Stomach (tissue), 9 donors: ENCODE results near the gene GPD2. TPM values are rescaled to one million over a fixed set of nuclear protein-coding genes. Genes with fewer than 3 reads are reported as not detected.

ENCODE experiments used
- DNase-seq, 2 donors: peaks; one replicate each; pipeline versions ENCODE4 v3.0.0 to v3.0.0-alpha.2; 2013 to 2019
- H3K27ac ChIP-seq, 5 donors: fragments of 200-600 bp in 4 of 5; sonication (generic) in 4 of 5; one replicate each; pipeline ENCODE4 v1.5.1; 2013 to 2019; ENCODE audit warnings: mild to moderate bottlenecking in 1 of 5, moderate library complexity in 1 of 5
- H3K27me3 ChIP-seq, 3 donors: fragments of 200-600 bp; sonication (generic); one replicate each; pipeline ENCODE4 v1.5.1; 2017 to 2019; ENCODE audit warnings: mixed run types in 1 of 3
- H3K36me3 ChIP-seq, 4 donors: fragments of 200-600 bp; sonication (generic); 1 replicate in 3 of 4; 2 replicates in 1 of 4; pipeline ENCODE4 v1.5.1; 2016 to 2019
- H3K4me1 ChIP-seq, 4 donors: fragments of 200-600 bp; sonication (generic); one replicate each; pipeline ENCODE4 v1.5.1; 2016 to 2019
- H3K4me3 ChIP-seq, 4 donors: fragments of 200-600 bp; sonication (generic) in 3 of 4; one replicate each; pipeline ENCODE4 v1.5.1; 2016 to 2019; ENCODE audit warnings: mild to moderate bottlenecking in 1 of 4
- H3K9me3 ChIP-seq, 4 donors: fragments of 200-600 bp; sonication (generic); one replicate each; pipeline ENCODE4 v1.5.1; 2016 to 2019
- CTCF ChIP-seq, 7 experiments: fragments of 450-650 bp in 4 of 7; fragments of 200-600 bp in 3 of 7; sonication (generic) in 3 of 7; IDR thresholded peaks; one replicate each; pipeline ENCODE4 v1.5.1; 2016 to 2019; ENCODE audit warnings: antibody characterized with exemption in 7 of 7, control low read depth in 2 of 7, mild to moderate bottlenecking in 1 of 7
- EP300 ChIP-seq: sonication (generic); formaldehyde crosslinking; IDR thresholded peaks from one replicate; pipeline ENCODE4 v1.6.1; 2017; ENCODE audit warnings: antibody characterized with exemption
- POLR2A ChIP-seq, 4 donors: fragments of 450-650 bp; IDR thresholded peaks; one replicate each; pipeline ENCODE4 v1.6.1; 2016; ENCODE audit warnings: antibody characterized with exemption in 4 of 4, control low read depth in 2 of 4, mild to moderate bottlenecking in 1 of 4, moderate library complexity in 1 of 4
- POLR2AphosphoS5 ChIP-seq, 3 donors: sonication (generic); formaldehyde crosslinking; IDR thresholded peaks; one replicate each; pipeline ENCODE4 v1.6.1; 2016; ENCODE audit warnings: antibody characterized with exemption in 3 of 3
- WGBS, 5 donors: extraction: QIAGEN DNeasy Blood & Tissue Kit in 3 of 5; methylation state at CpG; one replicate each; pipeline versions ENCODE4 v1.1.5 to v1.1.7; 2013 to 2018; 5-methylcytosine and 5-hydroxymethylcytosine counted together
- intact Hi-C: fragments of 100-400 bp; cut with DNase I; formaldehyde crosslinking; loops from one replicate; pipeline ENCODE4 v1.15.1; 2023; ENCODE audit warnings: low total_unique reads
- polyA plus RNA-seq, 3 donors: library from polyadenylated mRNA; stranded (reverse); fragments of 200-250 nt; gene quantifications; one replicate each; pipeline ENCODE4 v1.2.3, GENCODE V29; 2013
- total RNA-seq, 5 donors: library from RNA; depleted of rRNA; stranded (reverse); fragments of >200 nt; gene quantifications; one replicate each; pipeline versions ENCODE4 v1.1.0 to v1.2.3, GENCODE V29; 2014 to 2016
- donor health status: healthy with polysubstance abuse.
- donor health status: Bipolar disorder and iron deficiency.
- donor health status: healthy.

Gene GPD2
- total and polyA plus RNA-seq, 8 donors = 6.2 to 254 (median 11.5) TPM

GRCh38 chr2:156421851-156422250 is 14.3 kb upstream of the GPD2 start:
- Histone ChIP-seq H3K36me3 (no peaks in the 10 kb centered on the region), H3K4me3 (no peak overlapping the region), H3K4me1 (peaks cover 0 to 7% (median 3%) of the 10 kb centered on the region in 4 donors), H3K27ac (no peak overlapping the region), H3K9me3 (no peaks in the 10 kb centered on the region), H3K27me3 (no peaks in the 10 kb centered on the region)
- no peak for DNase-seq
- intact Hi-C loops = no loop called here
- TF ChIP-seq EP300 (no peak), POLR2A (IDR thresholded peaks at IDR 0.05) (no peak), CTCF (IDR thresholded peaks at IDR 0.05) (no peak), POLR2AphosphoS5 (IDR thresholded peaks at IDR 0.05) (no peak)
- WGBS, 5 donors = 94 to 97% (median 96%) methylated on average over 1 of the region's 1 CpG

- no peak overlapping the region for H3K27ac ChIP-seq
- H3K4me3 ChIP-seq = peak overlapping the region in 1 of 4 donors; percentile 19
- no peaks in the 10 kb centered on the region for H3K9me3 ChIP-seq
- intact Hi-C loops = no loop called here
- DNase-seq = peak in 1 of 2 donors; percentile 28
- WGBS, 5 donors = 30 to 64% (median 41%) methylated on average over 8 of the region's 8 CpGs
- no peaks in the 10 kb centered on the region for H3K27me3 ChIP-seq
- peaks cover 1 to 9% (median 5%) of the 10 kb centered on the region in 4 donors for H3K4me1 ChIP-seq
- no peaks in the 10 kb centered on the region for H3K36me3 ChIP-seq
- no peak for TF ChIP-seq CTCF (IDR thresholded peaks at IDR 0.05)
- TF ChIP-seq EP300 = no peak
- no peak for TF ChIP-seq POLR2A (IDR thresholded peaks at IDR 0.05)
- no peak for TF ChIP-seq POLR2AphosphoS5 (IDR thresholded peaks at IDR 0.05)
Observed at GRCh38 chr2:156423674-156424282, 12.4 kb upstream of the GPD2 start.

- Histone ChIP-seq H3K4me3 (no peak overlapping the region), H3K27me3 (no peaks in the 10 kb centered on the region), H3K36me3 (no peaks in the 10 kb centered on the region), H3K4me1 (peaks cover 20 to 39% (median 27%) of the 10 kb centered on the region in 4 donors), H3K9me3 (no peaks in the 10 kb centered on the region), H3K27ac (no peak overlapping the region)
- intact Hi-C loops = no loop called here
- 78 to 88% (median 86%) methylated on average over 1 of the region's 1 CpG for WGBS, 5 donors
- TF ChIP-seq POLR2A (IDR thresholded peaks at IDR 0.05) (no peak), CTCF (IDR thresholded peaks at IDR 0.05) (no peak), POLR2AphosphoS5 (IDR thresholded peaks at IDR 0.05) (no peak), EP300 (no peak)
- DNase-seq = no peak
Observed at GRCh38 chr2:156427074-156427473, 9.1 kb upstream of the GPD2 start.

- TF ChIP-seq POLR2AphosphoS5 (IDR thresholded peaks at IDR 0.05) = no peak
- TF ChIP-seq POLR2A (IDR thresholded peaks at IDR 0.05) = no peak
- TF ChIP-seq EP300 = no peak
- no peak for TF ChIP-seq CTCF (IDR thresholded peaks at IDR 0.05)
- Histone ChIP-seq H3K36me3 (no peaks in the 10 kb centered on the region), H3K27ac (peak overlapping the region in 3 of 5 donors; percentile 12 to 72 (median 35)), H3K9me3 (no peaks in the 10 kb centered on the region), H3K27me3 (no peaks in the 10 kb centered on the region), H3K4me1 (peaks cover 13 to 36% (median 27%) of the 10 kb centered on the region in 4 donors), H3K4me3 (no peak overlapping the region)
- no peak for DNase-seq
- intact Hi-C loops = no loop called here
Observed at GRCh38 chr2:156429211-156429610, 7.0 kb upstream of the GPD2 start.
